K562 (cell line): ENCODE results near the gene PRDM16. TPM values are rescaled to one million over a fixed set of nuclear protein-coding genes. Genes with fewer than 3 reads are reported as not detected.

Source experiments
- ATF7 ChIP-seq: fragments of 450-650 bp; IDR thresholded peaks from 2 replicates; pipeline ENCODE4 v1.7.1; 2014; ENCODE audit warnings: mild to moderate bottlenecking, moderate library complexity
- HIVEP1 ChIP-seq: fragments of 250-450 bp; sonication (Bioruptor Pico); IDR thresholded peaks from 2 replicates; pipeline ENCODE4 v1.4.0; 2020; ENCODE audit warnings: mild to moderate bottlenecking
- NR2C2 ChIP-seq, 2 experiments: fragments of 200-800 bp in 1 of 2; sonication (Bioruptor generic) in 1 of 2; sonication (generic) in 1 of 2; formaldehyde crosslinking in 1 of 2; IDR thresholded peaks; 2 replicates each; pipeline versions ENCODE4 v1.6.1 to v1.8.0; 2016 to 2022; ENCODE audit warnings: mild to moderate bottlenecking in 1 of 2, missing compliant biosample characterization in 1 of 2, missing genetic modification characterization in 1 of 2, missing genetic modification reagents in 1 of 2
- POLR2AphosphoS5 ChIP-seq: IDR thresholded peaks from 2 replicates; pipeline ENCODE4 v1.6.1; 2011; ENCODE audit warnings: mild to moderate bottlenecking, low read depth, low read length, moderate library complexity; ENCODE audit not compliant: control insufficient read depth, insufficient read depth
- RBM15 ChIP-seq: fragments of 200-400 bp; formaldehyde crosslinking; IDR thresholded peaks from 2 replicates; pipeline ENCODE4 v1.6.1; 2018; ENCODE audit warnings: mild to moderate bottlenecking, low read length, moderate library complexity; ENCODE audit not compliant: insufficient read depth
- ZKSCAN3 ChIP-seq: fragments of 250-450 bp; sonication (Bioruptor Pico); IDR thresholded peaks from 2 replicates; pipeline ENCODE4 v1.4.0; 2020
- polyA plus RNA-seq, 8 experiments: library from polyadenylated mRNA; depleted of rRNA in 4 of 8; stranded (reverse) in 5 of 8; unstranded in 3 of 8; fragments of >200 nt; fragmentation: Nextera tagmentation in 2 of 8; fragmentation: Illumina TruSeq in 1 of 8; extraction: Ambion mirVana in 2 of 8; extraction: Trizol in 1 of 8; gene quantifications; 2 replicates each; pipeline versions ENCODE4 v1.2.1 to v1.2.3, GENCODE V29; 2011 to 2014; ENCODE audit warnings: inconsistent platforms in 1 of 8, missing spikeins in 1 of 8
- total RNA-seq, 7 experiments: library from RNA; depleted of rRNA in 6 of 7; stranded (reverse); fragments of >200 nt in 6 of 7; fragmentation: Illumina TruSeq in 2 of 7; extraction: Trizol in 2 of 7; gene quantifications; 2 replicates each; pipeline versions ENCODE4 v1.2.1 to v1.2.3, GENCODE V29; 2011 to 2021; ENCODE audit warnings: low replicate concordance in 1 of 7
- TF ChIP-seq, protein P1 (sequence below): sonication (generic); formaldehyde crosslinking; IDR thresholded peaks from 2 replicates; pipeline ENCODE4 v1.8.0; 2022; ENCODE audit warnings: missing genetic modification reagents, mild to moderate bottlenecking, moderate library complexity, borderline replicate concordance
- TF ChIP-seq, protein P2 (sequence below): IDR thresholded peaks from 2 replicates; pipeline ENCODE4 v1.6.1; 2011; ENCODE audit warnings: borderline replicate concordance, low read depth, mild to moderate bottlenecking, moderate library complexity, low read length; ENCODE audit not compliant: insufficient read depth, poor library complexity, severe bottlenecking

The PRDM16 gene
- total and polyA plus RNA-seq, 9 of the 15 experiments (the other 6 are each of a cell fraction or from before 2014, with no cell fraction given) = 0.10 to 0.27 TPM; not detected in 7

DNA sequence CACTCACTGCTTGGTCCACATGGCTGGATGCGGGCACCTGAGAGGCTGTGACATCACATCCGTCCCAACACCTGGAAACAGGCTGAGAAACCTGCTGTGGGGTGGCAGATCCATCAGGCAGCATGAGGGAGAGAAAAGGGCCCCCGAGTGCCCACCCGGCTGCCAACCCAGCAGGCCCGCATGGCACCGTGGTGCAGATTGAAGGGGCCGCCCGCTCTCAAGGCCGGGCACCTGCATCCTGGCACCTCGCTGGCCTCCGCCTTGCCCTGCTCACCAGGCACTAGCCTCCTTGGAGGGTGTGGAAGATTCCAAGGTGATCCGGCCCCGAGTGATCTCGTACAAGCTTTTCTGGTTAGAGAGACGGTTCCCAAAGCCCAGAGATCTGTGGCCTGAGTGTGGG lies 110.5 kb downstream of the PRDM16 start (continued):
- TF ChIP-seq, protein P1, sequence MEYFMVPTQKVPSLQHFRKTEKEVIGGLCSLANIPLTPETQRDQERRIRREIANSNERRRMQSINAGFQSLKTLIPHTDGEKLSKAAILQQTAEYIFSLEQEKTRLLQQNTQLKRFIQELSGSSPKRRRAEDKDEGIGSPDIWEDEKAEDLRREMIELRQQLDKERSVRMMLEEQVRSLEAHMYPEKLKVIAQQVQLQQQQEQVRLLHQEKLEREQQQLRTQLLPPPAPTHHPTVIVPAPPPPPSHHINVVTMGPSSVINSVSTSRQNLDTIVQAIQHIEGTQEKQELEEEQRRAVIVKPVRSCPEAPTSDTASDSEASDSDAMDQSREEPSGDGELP = no peak
- TF ChIP-seq NR2C2 (CRISPR knock-in tag; IDR thresholded peaks at IDR 0.05) (no peak), NR2C2 (tag; IDR thresholded peaks at IDR 0.05) (no peak), RBM15 (no peak), ATF7 (no peak), HIVEP1 (no peak), ZKSCAN3 (CRISPR knock-in tag) (no peak), POLR2AphosphoS5 (no peak)
- TF ChIP-seq, protein P2, sequence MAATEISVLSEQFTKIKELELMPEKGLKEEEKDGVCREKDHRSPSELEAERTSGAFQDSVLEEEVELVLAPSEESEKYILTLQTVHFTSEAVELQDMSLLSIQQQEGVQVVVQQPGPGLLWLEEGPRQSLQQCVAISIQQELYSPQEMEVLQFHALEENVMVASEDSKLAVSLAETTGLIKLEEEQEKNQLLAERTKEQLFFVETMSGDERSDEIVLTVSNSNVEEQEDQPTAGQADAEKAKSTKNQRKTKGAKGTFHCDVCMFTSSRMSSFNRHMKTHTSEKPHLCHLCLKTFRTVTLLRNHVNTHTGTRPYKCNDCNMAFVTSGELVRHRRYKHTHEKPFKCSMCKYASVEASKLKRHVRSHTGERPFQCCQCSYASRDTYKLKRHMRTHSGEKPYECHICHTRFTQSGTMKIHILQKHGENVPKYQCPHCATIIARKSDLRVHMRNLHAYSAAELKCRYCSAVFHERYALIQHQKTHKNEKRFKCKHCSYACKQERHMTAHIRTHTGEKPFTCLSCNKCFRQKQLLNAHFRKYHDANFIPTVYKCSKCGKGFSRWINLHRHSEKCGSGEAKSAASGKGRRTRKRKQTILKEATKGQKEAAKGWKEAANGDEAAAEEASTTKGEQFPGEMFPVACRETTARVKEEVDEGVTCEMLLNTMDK = no peak
